K562 (cell line): ENCODE data around the gene SPOCK3. TPM values are rescaled to one million over a fixed set of nuclear protein-coding genes. Genes with fewer than 3 reads are reported as not detected.

Experiments used
- ATAC-seq: fragments of 200-7000 bp; cut with Tn5 transposase; 3 replicates; pipeline ENCODE4 v1.9.1; 2020; ENCODE audit warnings: moderate library complexity
- BruUV-seq: library from RNA; stranded (reverse); fragments of 400-500 nt; replicated peaks from 2 replicates; lab custom pipeline; 2021; lab: Mats Ljungman, UMichigan
- CTCF ChIA-PET: fragments of 300-600 bp; formaldehyde crosslinking; extraction: SDS; loops from one replicate; lab custom pipeline; 2021; ENCODE audit warnings: low intra/inter-chr PET ratio; lab: Yijun Ruan, JAX
- POLR2A ChIA-PET: fragments of 300-600, 350-650 bp; sonication (Branson Sonifier 250); formaldehyde crosslinking; extraction: SDS; loops from one replicate; lab custom pipeline; 2021; ENCODE audit warnings: antibody characterized with exemption, inconsistent platforms; lab: Yijun Ruan, JAX
- DNase-seq, 4 experiments: peaks; one replicate each; pipeline versions ENCODE4 v3.0.0 to v3.0.0-alpha.2; 2011 to 2018; ENCODE audit warnings: low spot score in 3 of 4, mixed read lengths in 3 of 4; ENCODE audit errors: extremely low read depth in 1 of 4
- FAIRE-seq: peaks from 2 replicates; lab custom pipeline; 2011; peaks lifted over from hg19 to GRCh38; lab: Jason Lieb, UNC
- H2AFZ ChIP-seq: 2 replicates; pipeline ENCODE4 v1.6.0; 2011; ENCODE audit warnings: low read depth, low read length, control low read depth, inconsistent platforms
- H3K27ac ChIP-seq: fragments of 200-600 bp; 3 replicates; pipeline ENCODE4 v1.8.0; 2011; ENCODE audit warnings: low read depth, mild to moderate bottlenecking, control low read depth, inconsistent platforms, low read length, moderate library complexity, mixed read lengths; ENCODE audit errors: extremely low read depth
- H3K27me3 ChIP-seq, 2 experiments: fragments of 300-600 bp in 1 of 2; 2 replicates in 1 of 2; 3 replicates in 1 of 2; pipeline versions ENCODE4 v1.6.0 to v1.8.0; 2011; ENCODE audit warnings: inconsistent platforms in 2 of 2, low read length in 2 of 2, mild to moderate bottlenecking in 1 of 2, mixed read lengths in 1 of 2, moderate library complexity in 1 of 2; ENCODE audit not compliant: control insufficient read depth in 2 of 2, insufficient read depth in 2 of 2
- H3K36me3 ChIP-seq: fragments of 300-600 bp; 3 replicates; pipeline ENCODE4 v1.8.0; 2011; ENCODE audit warnings: mild to moderate bottlenecking, low read length, inconsistent platforms; ENCODE audit not compliant: control insufficient read depth, insufficient read depth
- H3K4me1 ChIP-seq, 2 experiments: fragments of 200-600 bp in 1 of 2; replicated peaks in 1 of 2; 2 replicates in 1 of 2; 3 replicates in 1 of 2; pipeline versions ENCODE4 v1.5.1 to v1.8.0; 2011; ENCODE audit warnings: inconsistent platforms in 2 of 2, low read length in 2 of 2, mild to moderate bottlenecking in 1 of 2, mixed read lengths in 1 of 2, moderate library complexity in 1 of 2; ENCODE audit not compliant: control insufficient read depth in 2 of 2, insufficient read depth in 2 of 2
- H3K4me2 ChIP-seq: 2 replicates; pipeline ENCODE4 v1.6.1; 2011; ENCODE audit warnings: low read length, control low read depth, inconsistent platforms, mixed read lengths; ENCODE audit not compliant: insufficient read depth
- H3K4me3 ChIP-seq: fragments of 200-600 bp; sonication (generic), shearing (Covaris generic); 2 replicates; pipeline ENCODE4 v1.5.1; 2016; ENCODE audit warnings: control low read depth, inconsistent platforms
- H3K79me2 ChIP-seq: fragments of 200-600 bp; 3 replicates; pipeline ENCODE4 v1.8.0; 2011; ENCODE audit warnings: low read length, inconsistent platforms; ENCODE audit not compliant: control insufficient read depth, insufficient read depth
- H3K9ac ChIP-seq, 2 experiments: 2 replicates each; pipeline versions ENCODE4 v1.6.0 to v1.6.1; 2011; ENCODE audit warnings: low read depth in 2 of 2, low read length in 2 of 2, control low read depth in 1 of 2, inconsistent platforms in 1 of 2, mild to moderate bottlenecking in 1 of 2, mixed read lengths in 1 of 2; ENCODE audit not compliant: insufficient read depth in 1 of 2
- H3K9me1 ChIP-seq: one replicate; pipeline ENCODE4 v1.6.0; 2011; ENCODE audit warnings: inconsistent platforms, mild to moderate bottlenecking, low read length, moderate library complexity; ENCODE audit not compliant: control insufficient read depth, insufficient read depth
- H3K9me3 ChIP-seq: replicated peaks from 2 replicates; pipeline ENCODE4 v1.5.1; 2011; ENCODE audit warnings: low read depth, low read length, inconsistent platforms; ENCODE audit not compliant: control insufficient read depth, insufficient read depth
- H4K20me1 ChIP-seq: replicated peaks from 2 replicates; pipeline ENCODE4 v1.6.1; 2011; ENCODE audit warnings: low read length, inconsistent platforms, mixed read lengths; ENCODE audit not compliant: control insufficient read depth, insufficient read depth
- IFI16 ChIP-seq: fragments of 250-450 bp; sonication (Bioruptor Pico); IDR thresholded peaks from 2 replicates; pipeline ENCODE4 v2.1.2; 2022; ENCODE audit warnings: mild to moderate bottlenecking, inconsistent platforms
- MCM3 ChIP-seq: fragments of 450-650 bp; IDR thresholded peaks from 2 replicates; pipeline ENCODE4 v1.6.1; 2016
- PHB2 ChIP-seq: fragments of 450-650 bp; IDR thresholded peaks from 2 replicates; pipeline ENCODE4 v1.6.1; 2017; ENCODE audit warnings: low read depth
- SUPT5H ChIP-seq: fragments of 450-650 bp; IDR thresholded peaks from 2 replicates; pipeline ENCODE4 v1.6.1; 2016
- ZFP91 ChIP-seq: sonication (generic); formaldehyde crosslinking; IDR thresholded peaks from 2 replicates; pipeline ENCODE4 v1.8.0; 2022; ENCODE audit warnings: mild to moderate bottlenecking, missing genetic modification reagents
- WGBS: fragments of 100-300 bp; shearing (Covaris generic); methylation state at CpG from one replicate; pipeline ENCODE4 v1.1.6; 2016; ENCODE audit warnings: low coverage, mixed read lengths; ENCODE audit not compliant: insufficient coverage; ENCODE audit errors: missing lambda C conversion rate; 5-methylcytosine and 5-hydroxymethylcytosine counted together
- in situ Hi-C: fragments of 300-500 bp; cut with MboI; formaldehyde crosslinking; loops from 4 replicates; pipeline ENCODE4 v1.15.0; 2018; ENCODE audit warnings: inconsistent platforms, mixed read lengths
- intact Hi-C: fragments of 100-400 bp; cut with micrococcal nuclease; formaldehyde crosslinking; loops from 2 replicates; pipeline ENCODE4 v1.14.2; 2022
- polyA plus RNA-seq, 8 experiments: library from polyadenylated mRNA; depleted of rRNA in 4 of 8; stranded (reverse) in 5 of 8; unstranded in 3 of 8; fragments of >200 nt; fragmentation: Nextera tagmentation in 2 of 8; fragmentation: Illumina TruSeq in 1 of 8; extraction: Ambion mirVana in 2 of 8; extraction: Trizol in 1 of 8; gene quantifications; 2 replicates each; pipeline versions ENCODE4 v1.2.1 to v1.2.3, GENCODE V29; 2011 to 2014; ENCODE audit warnings: inconsistent platforms in 1 of 8, missing spikeins in 1 of 8
- total RNA-seq, 7 experiments: library from RNA; depleted of rRNA in 6 of 7; stranded (reverse); fragments of >200 nt in 6 of 7; fragmentation: Illumina TruSeq in 2 of 7; extraction: Trizol in 2 of 7; gene quantifications; 2 replicates each; pipeline versions ENCODE4 v1.2.1 to v1.2.3, GENCODE V29; 2011 to 2021; ENCODE audit warnings: low replicate concordance in 1 of 7
- TF ChIP-seq, protein P1 (sequence below): fragments of 450-650 bp; formaldehyde crosslinking; IDR thresholded peaks from 2 replicates; pipeline ENCODE4 v1.4.0; 2020; ENCODE audit warnings: mild to moderate bottlenecking, mixed read lengths
- TF ChIP-seq, protein P2 (sequence below): sonication (generic); formaldehyde crosslinking; IDR thresholded peaks from 2 replicates; pipeline ENCODE4 v1.8.0; 2023; ENCODE audit warnings: mild to moderate bottlenecking, missing genetic modification reagents

Gene SPOCK3
- total and polyA plus RNA-seq, 9 of the 15 experiments (the other 6 are each of a cell fraction or from before 2014, with no cell fraction given) = not detected

GRCh38 chr4:166902941-166903340 lies 331.4 kb downstream of the SPOCK3 start:
- Histone ChIP-seq H3K9me3 (no peaks in the 10 kb centered on the region; the same call in 1 of the 2 replicates), H2AFZ (no peak overlapping the region), H3K9ac (no peak overlapping the region), H3K4me1 (no peaks in the 10 kb centered on the region), H3K4me2 (no peak overlapping the region)
- CTCF ChIA-PET = no interaction called here
- ATAC-seq = no peak
- intact Hi-C loops = no loop called here
- WGBS = 0% methylated on average over 1 of the region's 1 CpG
- TF ChIP-seq ZFP91 (CRISPR knock-in tag) = no peak
- TF ChIP-seq, protein P1, sequence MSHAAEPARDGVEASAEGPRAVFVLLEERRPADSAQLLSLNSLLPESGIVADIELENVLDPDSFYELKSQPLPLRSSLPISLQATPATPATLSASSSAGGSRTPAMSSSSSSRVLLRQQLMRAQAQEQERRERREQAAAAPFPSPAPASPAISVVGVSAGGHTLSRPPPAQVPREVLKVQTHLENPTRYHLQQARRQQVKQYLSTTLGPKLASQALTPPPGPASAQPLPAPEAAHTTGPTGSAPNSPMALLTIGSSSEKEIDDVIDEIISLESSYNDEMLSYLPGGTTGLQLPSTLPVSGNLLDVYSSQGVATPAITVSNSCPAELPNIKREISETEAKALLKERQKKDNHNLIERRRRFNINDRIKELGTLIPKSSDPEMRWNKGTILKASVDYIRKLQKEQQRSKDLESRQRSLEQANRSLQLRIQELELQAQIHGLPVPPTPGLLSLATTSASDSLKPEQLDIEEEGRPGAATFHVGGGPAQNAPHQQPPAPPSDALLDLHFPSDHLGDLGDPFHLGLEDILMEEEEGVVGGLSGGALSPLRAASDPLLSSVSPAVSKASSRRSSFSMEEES (CRISPR knock-in tag) = no peak
- no peak for TF ChIP-seq IFI16 (CRISPR knock-in tag)
- no peak for TF ChIP-seq PHB2
- TF ChIP-seq MCM3 = no peak
- TF ChIP-seq SUPT5H = no peak
- TF ChIP-seq, protein P2, sequence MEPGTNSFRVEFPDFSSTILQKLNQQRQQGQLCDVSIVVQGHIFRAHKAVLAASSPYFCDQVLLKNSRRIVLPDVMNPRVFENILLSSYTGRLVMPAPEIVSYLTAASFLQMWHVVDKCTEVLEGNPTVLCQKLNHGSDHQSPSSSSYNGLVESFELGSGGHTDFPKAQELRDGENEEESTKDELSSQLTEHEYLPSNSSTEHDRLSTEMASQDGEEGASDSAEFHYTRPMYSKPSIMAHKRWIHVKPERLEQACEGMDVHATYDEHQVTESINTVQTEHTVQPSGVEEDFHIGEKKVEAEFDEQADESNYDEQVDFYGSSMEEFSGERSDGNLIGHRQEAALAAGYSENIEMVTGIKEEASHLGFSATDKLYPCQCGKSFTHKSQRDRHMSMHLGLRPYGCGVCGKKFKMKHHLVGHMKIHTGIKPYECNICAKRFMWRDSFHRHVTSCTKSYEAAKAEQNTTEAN (CRISPR knock-in tag) = no peak
- TF ChIP-seq, all 486 proteins: peak for 0
- no TSS peak for BruUV-seq
- Histone ChIP-seq H3K27ac (no peak overlapping the region), H3K9me1 (no peaks in the 10 kb centered on the region), H3K36me3 (no peaks in the 10 kb centered on the region), H3K79me2 (no peaks in the 10 kb centered on the region), H3K27me3 (no peaks in the 10 kb centered on the region), H4K20me1 (no peaks in the 10 kb centered on the region), H3K4me3 (no peak overlapping the region)
- FAIRE-seq (no peak), DNase-seq (no peak)
- in situ Hi-C loops = no loop called here
- POLR2A ChIA-PET = no interaction called here
